OCI-LY1 (cell line): ENCODE data around the gene EFNA2.

Source experiments
- H2AFZ ChIP-seq: fragments of 200-600 bp; sonication (generic), shearing (Covaris generic); 2 replicates; pipeline ENCODE4 v1.6.0; 2014; ENCODE audit warnings: antibody characterized with exemption, mild to moderate bottlenecking, low read length
- H3F3A ChIP-seq: fragments of 200-600 bp; sonication (generic), shearing (Covaris generic); 2 replicates; pipeline ENCODE4 v1.6.0; 2014; ENCODE audit warnings: mild to moderate bottlenecking, antibody characterized with exemption, low read length, moderate library complexity; ENCODE audit not compliant: insufficient read depth
- H3K27ac ChIP-seq: fragments of 200-600 bp; sonication (generic); 2 replicates; pipeline ENCODE4 v1.5.1; 2014; ENCODE audit warnings: low read length, mixed run types, mild to moderate bottlenecking, low read depth; ENCODE audit not compliant: poor library complexity, severe bottlenecking
- H3K27me3 ChIP-seq: fragments of 200-600 bp; sonication (generic); 2 replicates; pipeline ENCODE4 v1.6.0; 2014; ENCODE audit warnings: antibody characterized with exemption, mild to moderate bottlenecking, low read length, moderate library complexity; ENCODE audit not compliant: insufficient read depth
- H3K36me3 ChIP-seq: fragments of 200-600 bp; sonication (generic); 2 replicates; pipeline ENCODE4 v1.6.1; 2014; ENCODE audit warnings: mild to moderate bottlenecking, antibody characterized with exemption, low read length, moderate library complexity, mixed read lengths; ENCODE audit not compliant: insufficient read depth
- H3K4me1 ChIP-seq: fragments of 200-600 bp; sonication (generic); 2 replicates; pipeline ENCODE4 v1.5.1; 2014; ENCODE audit warnings: mild to moderate bottlenecking, low read length, moderate library complexity; ENCODE audit not compliant: insufficient read depth, severe bottlenecking
- H3K4me2 ChIP-seq: fragments of 200-600 bp; sonication (generic), shearing (Covaris generic); 2 replicates; pipeline ENCODE4 v1.6.1; 2014; ENCODE audit warnings: low read length
- H3K4me3 ChIP-seq: fragments of 200-600 bp; sonication (generic); 2 replicates; pipeline ENCODE4 v1.5.1; 2014; ENCODE audit warnings: low read length, low read depth, mild to moderate bottlenecking, mixed read lengths; ENCODE audit not compliant: poor library complexity, severe bottlenecking
- H3K79me2 ChIP-seq: fragments of 200-600 bp; shearing (Covaris generic); 2 replicates; pipeline ENCODE4 v1.6.1; 2016; ENCODE audit warnings: mixed run types, low read length, mixed read lengths; ENCODE audit not compliant: insufficient read depth
- H3K9ac ChIP-seq: fragments of 200-600 bp; sonication (generic), shearing (Covaris generic); 2 replicates; pipeline ENCODE4 v1.6.1; 2014; ENCODE audit warnings: mild to moderate bottlenecking, low read length, mixed read lengths
- H3K9me2 ChIP-seq: fragments of 200-600 bp; sonication (generic), shearing (Covaris generic); 2 replicates; pipeline ENCODE4 v1.6.1; 2014; ENCODE audit warnings: low read depth, mild to moderate bottlenecking, low read length, mixed read lengths
- H3K9me3 ChIP-seq: fragments of 200-600 bp; shearing (Covaris generic); 2 replicates; pipeline ENCODE4 v1.6.1; 2014; ENCODE audit warnings: low read length, mixed read lengths
- H4K20me1 ChIP-seq: fragments of 200-600 bp; sonication (generic), shearing (Covaris generic); 2 replicates; pipeline ENCODE4 v1.6.0; 2016; ENCODE audit warnings: mild to moderate bottlenecking, low read length; ENCODE audit not compliant: insufficient read depth
- EZH2 ChIP-seq: fragments of 200-600 bp; sonication (generic), shearing (Covaris generic); IDR thresholded peaks from 2 replicates; pipeline ENCODE4 v1.8.0; 2017; ENCODE audit warnings: borderline replicate concordance, mixed run types, mild to moderate bottlenecking, antibody characterized with exemption, low read length, moderate library complexity, mixed read lengths
- TF ChIP-seq, protein P1 (sequence below): fragments of 200-600 bp; sonication (generic), shearing (Covaris generic); IDR thresholded peaks from 2 replicates; pipeline ENCODE4 v1.5.1; 2017; ENCODE audit warnings: mild to moderate bottlenecking, antibody characterized with exemption, low read length, moderate library complexity, mixed read lengths

Gene EFNA2

DNA sequence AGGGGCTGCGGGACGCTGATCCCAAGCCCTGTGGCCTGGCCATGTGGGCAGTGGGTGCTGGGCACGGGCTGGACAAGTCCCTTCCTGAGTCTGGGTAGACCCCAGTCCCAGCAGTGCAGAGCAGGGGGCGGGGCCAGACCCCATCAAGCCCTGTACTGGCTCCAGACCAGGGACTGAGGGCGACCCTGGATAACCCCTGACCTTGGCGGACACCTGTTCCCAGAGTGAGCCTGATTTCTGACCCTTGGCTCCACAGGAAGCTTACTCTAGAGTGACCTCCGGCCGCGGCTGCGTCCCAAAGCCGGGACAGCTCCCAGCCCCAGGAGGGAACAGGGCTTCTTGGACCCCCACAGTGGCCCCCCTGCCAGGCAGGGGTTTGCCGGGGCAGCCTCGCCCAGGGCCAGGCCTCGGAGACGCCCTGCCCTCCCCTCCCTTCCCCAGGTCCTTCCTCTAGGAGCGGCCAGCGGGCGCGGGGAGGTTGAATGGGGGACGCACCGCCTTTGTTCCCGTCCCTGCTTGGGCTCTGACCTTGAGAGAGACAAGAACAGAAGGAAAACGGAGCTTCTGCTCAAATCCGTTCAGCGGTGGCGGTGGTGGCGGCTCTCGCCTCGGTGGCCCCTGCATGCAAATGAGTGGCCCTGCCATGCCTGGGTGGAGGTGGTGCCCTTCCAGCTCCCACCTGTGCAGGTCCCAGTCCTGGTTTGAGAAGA, 2.3 kb upstream of the EFNA2 start:
- no peaks in the 10 kb centered on the region for H3K79me2 ChIP-seq
- no peaks in the 10 kb centered on the region for H3K9me3 ChIP-seq
- H3K27ac ChIP-seq: no peak overlapping the region
- no peaks in the 10 kb centered on the region for H4K20me1 ChIP-seq
- H3F3A ChIP-seq: no peaks in the 10 kb centered on the region
- no peak overlapping the region for H3K9ac ChIP-seq
- H3K4me2 ChIP-seq: no peak overlapping the region
- TF ChIP-seq, protein P1, sequence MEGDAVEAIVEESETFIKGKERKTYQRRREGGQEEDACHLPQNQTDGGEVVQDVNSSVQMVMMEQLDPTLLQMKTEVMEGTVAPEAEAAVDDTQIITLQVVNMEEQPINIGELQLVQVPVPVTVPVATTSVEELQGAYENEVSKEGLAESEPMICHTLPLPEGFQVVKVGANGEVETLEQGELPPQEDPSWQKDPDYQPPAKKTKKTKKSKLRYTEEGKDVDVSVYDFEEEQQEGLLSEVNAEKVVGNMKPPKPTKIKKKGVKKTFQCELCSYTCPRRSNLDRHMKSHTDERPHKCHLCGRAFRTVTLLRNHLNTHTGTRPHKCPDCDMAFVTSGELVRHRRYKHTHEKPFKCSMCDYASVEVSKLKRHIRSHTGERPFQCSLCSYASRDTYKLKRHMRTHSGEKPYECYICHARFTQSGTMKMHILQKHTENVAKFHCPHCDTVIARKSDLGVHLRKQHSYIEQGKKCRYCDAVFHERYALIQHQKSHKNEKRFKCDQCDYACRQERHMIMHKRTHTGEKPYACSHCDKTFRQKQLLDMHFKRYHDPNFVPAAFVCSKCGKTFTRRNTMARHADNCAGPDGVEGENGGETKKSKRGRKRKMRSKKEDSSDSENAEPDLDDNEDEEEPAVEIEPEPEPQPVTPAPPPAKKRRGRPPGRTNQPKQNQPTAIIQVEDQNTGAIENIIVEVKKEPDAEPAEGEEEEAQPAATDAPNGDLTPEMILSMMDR: no peak
- no peak for TF ChIP-seq EZH2
- peaks cover 26% of the 10 kb centered on the region for H3K36me3 ChIP-seq
- H2AFZ ChIP-seq: no peak overlapping the region
- H3K27me3 ChIP-seq: 0 out of 2 replicates have a peak, but pooled peaks cover 6% of the 10 kb centered on the region
- no peaks in the 10 kb centered on the region for H3K4me1 ChIP-seq
- no peak overlapping the region for H3K4me3 ChIP-seq
- no peaks in the 10 kb centered on the region for H3K9me2 ChIP-seq

DNA sequence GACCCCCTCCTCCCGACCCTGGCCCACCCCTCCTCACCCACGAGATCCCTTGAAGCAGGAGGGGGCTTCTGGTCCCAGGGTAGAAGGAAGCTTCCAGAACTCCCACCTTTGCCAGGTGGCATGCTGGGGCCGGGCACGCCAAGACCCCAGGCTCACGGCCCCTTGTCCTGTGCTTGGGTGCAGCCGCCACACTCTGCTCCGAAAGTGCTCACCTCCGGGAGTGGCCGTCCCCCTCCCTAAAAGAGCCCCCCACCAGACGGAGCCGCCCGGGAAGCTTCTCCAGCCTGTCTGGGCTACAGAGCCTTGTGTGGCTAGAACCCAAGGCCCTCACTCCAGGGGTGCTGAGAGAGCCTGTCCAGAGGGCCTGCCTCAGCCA, 1.8 kb upstream of the EFNA2 start:
- Histone ChIP-seq H3K27me3 (0 out of 2 replicates have a peak, but pooled peaks cover 9% of the 10 kb centered on the region), H4K20me1 (no peaks in the 10 kb centered on the region), H3K9me2 (no peaks in the 10 kb centered on the region), H3K36me3 (peaks cover 21% of the 10 kb centered on the region), H3K4me3 (no peak overlapping the region), H3K9ac (no peak overlapping the region), H2AFZ (no peak overlapping the region), H3K9me3 (no peaks in the 10 kb centered on the region), H3K4me2 (no peak overlapping the region), H3F3A (no peaks in the 10 kb centered on the region), H3K79me2 (no peaks in the 10 kb centered on the region), H3K27ac (no peak overlapping the region), H3K4me1 (no peaks in the 10 kb centered on the region)
- TF ChIP-seq, protein P1: no peak
- no peak for TF ChIP-seq EZH2

DNA sequence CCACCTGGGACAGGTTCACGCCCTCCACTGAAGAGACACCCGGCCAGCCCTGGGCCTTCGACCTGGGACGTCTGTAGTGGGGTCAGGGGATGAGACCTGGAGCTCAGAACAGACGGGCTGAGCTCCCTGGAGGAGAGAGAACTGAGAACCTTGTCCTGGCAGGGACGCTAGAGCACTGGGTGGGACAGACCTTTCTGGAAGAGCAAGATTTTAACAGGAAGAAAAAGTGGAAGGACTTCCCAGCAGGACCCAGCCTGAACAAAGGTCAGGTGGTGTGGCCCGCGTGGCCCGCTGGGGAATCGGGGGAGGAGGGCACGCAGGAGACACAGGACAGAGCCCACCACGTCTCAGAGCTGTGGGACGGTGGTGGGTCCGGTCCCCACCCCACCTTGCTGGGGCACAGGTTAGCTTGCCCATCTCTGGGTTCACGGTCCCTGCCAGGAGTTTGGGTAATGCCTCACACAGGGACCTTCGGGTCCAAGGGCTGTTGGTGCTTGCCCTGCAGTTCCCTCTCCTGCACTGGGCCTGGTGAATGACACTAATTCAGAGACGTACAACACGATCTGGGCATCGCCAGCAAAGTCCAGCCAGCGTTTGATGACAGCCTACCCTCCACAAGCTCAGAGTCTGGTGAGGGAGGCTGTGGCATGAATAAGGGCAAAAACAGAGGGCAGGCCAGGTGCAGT, 1.2 kb upstream of the EFNA2 start:
- Histone ChIP-seq H3K27ac (no peak overlapping the region), H3K79me2 (no peaks in the 10 kb centered on the region), H3K4me3 (no peak overlapping the region), H3F3A (no peaks in the 10 kb centered on the region), H2AFZ (no peak overlapping the region), H3K9ac (no peak overlapping the region), H3K36me3 (peaks cover 15% of the 10 kb centered on the region), H3K9me2 (no peaks in the 10 kb centered on the region), H3K9me3 (no peaks in the 10 kb centered on the region), H4K20me1 (no peaks in the 10 kb centered on the region), H3K27me3 (0 out of 2 replicates have a peak, but pooled peaks cover 14% of the 10 kb centered on the region), H3K4me1 (no peaks in the 10 kb centered on the region), H3K4me2 (no peak overlapping the region)
- no peak for TF ChIP-seq EZH2
- TF ChIP-seq, protein P1: no peak
